ENCODE data around the gene TMEM144. TPM values are rescaled to one million over a fixed set of nuclear protein-coding genes. Genes with fewer than 3 reads are reported as not detected.

TMEM144 gene
- total RNA-seq, 1 experiment from 2014 or later, result 3.4 TPM

- Histone ChIP-seq H3K27me3 (ENCODE audit: insufficient read depth, low read length) (no peaks in the 10 kb centered on the region), H3K14ac (ENCODE audit: insufficient read depth, low read length) (no peak overlapping the region), H3K79me2 (ENCODE audit: insufficient read depth, low read length) (no peaks in the 10 kb centered on the region), H3K23me2 (ENCODE audit: insufficient read length, low read depth, low read length, poor library complexity, severe bottlenecking) (no peaks in the 10 kb centered on the region), H2BK120ac (ENCODE audit: low read depth, low read length, poor library complexity, severe bottlenecking) (no peak overlapping the region), H4K91ac (ENCODE audit: insufficient read length, low read depth, low read length) (no peak overlapping the region), H3K4me1 (ENCODE audit: insufficient read depth, low read length) (no peaks in the 10 kb centered on the region; the same call in 1 of the 2 replicates), H3K56ac (ENCODE audit: insufficient read length, low read depth, low read length) (no peak overlapping the region), H2AK5ac (ENCODE audit: insufficient read length, low read length) (no peak overlapping the region), H3K23ac (ENCODE audit: insufficient read length, low read depth, low read length) (no peak overlapping the region), H2BK5ac (ENCODE audit: insufficient read length, low read length) (no peak overlapping the region), H3K9me3 (ENCODE audit: control insufficient read depth, low read depth, low read length) (no peaks in the 10 kb centered on the region), H2BK20ac (ENCODE audit: low read depth, low read length, poor library complexity, severe bottlenecking) (no peak overlapping the region), H3K4me2 (ENCODE audit: insufficient read depth, insufficient read length, low read length) (no peak overlapping the region), H3K27ac (ENCODE audit: insufficient read length, low read depth, low read length) (no peak overlapping the region), H3K9ac (ENCODE audit: extremely low read depth, insufficient read length, low read length) (no peak overlapping the region), H2AFZ (ENCODE audit: low read length) (no peak overlapping the region), H4K5ac (ENCODE audit: insufficient read length, low read depth, low read length) (no peak overlapping the region), H2BK12ac (ENCODE audit: insufficient read length, low read depth, low read length) (no peak overlapping the region), H2BK15ac (ENCODE audit: low read depth, low read length) (no peak overlapping the region), H4K20me1 (ENCODE audit: control insufficient read depth, insufficient read depth, insufficient read length) (no peaks in the 10 kb centered on the region), H4K8ac (replicated peaks; ENCODE audit: insufficient read length, low read depth, low read length) (no peak overlapping the region), H3T11ph (ENCODE audit: low read length) (no peak overlapping the region), H3K18ac (ENCODE audit: insufficient read length, low read depth, low read length) (no peak overlapping the region), H3K79me1 (ENCODE audit: insufficient read depth, low read depth, low read length, poor library complexity, severe bottlenecking) (no peaks in the 10 kb centered on the region), H3K4ac (ENCODE audit: low read depth, low read length) (no peak overlapping the region)
- TF ChIP-seq CTCF (conservative IDR thresholded peaks at IDR 0.05), result no peak
- Mint-ChIP-seq H3K27me3 (ENCODE audit: low read depth) (no peaks in the 10 kb centered on the region), H3K36me3 (ENCODE audit: insufficient read depth in 1 of 3, low read depth in 3 of 3) (no peaks in the 10 kb centered on the region), H3K27ac (0 out of 7 replicates have a peak overlapping the region, but pooled peaks of 1 of the 3 experiments have one; percentile 58), H3K4me3 (no peak overlapping the region), H3K4me1 (peaks cover 5% of the 10 kb centered on the region in 2 experiments; a peak in 3 of 4 replicates), H3K9me3 (no peaks in the 10 kb centered on the region)
- no CpG with 5 or more reads among the region's 10 CpGs for WGBS (ENCODE audit: extremely low coverage, insufficient read length, low lambda C conversion rate)
- no peak for DNase-seq
These were observed 46.1 kb upstream of the TMEM144 start for GRCh38 chr4:158163941-158164767.

Measured in H9 (cell line).